NCI-H1105 treated with DMSO at 0.1 percent for 48 hours (cell line): ENCODE results near the gene MYO1E.
"Not testable (repeated sequence)": the region's sequence is repeated elsewhere in the genome, so short reads cannot be mapped to it uniquely, and the experiment has no call there.

Experiments used
- DNase-seq: peaks from one replicate; lab custom pipeline; 2025; lab: John Stamatoyannopoulos, UW

The MYO1E gene

GRCh38 chr15:59133929-59134427, 238.7 kb downstream of the MYO1E start:
- DNase-seq, result no peak

DNA sequence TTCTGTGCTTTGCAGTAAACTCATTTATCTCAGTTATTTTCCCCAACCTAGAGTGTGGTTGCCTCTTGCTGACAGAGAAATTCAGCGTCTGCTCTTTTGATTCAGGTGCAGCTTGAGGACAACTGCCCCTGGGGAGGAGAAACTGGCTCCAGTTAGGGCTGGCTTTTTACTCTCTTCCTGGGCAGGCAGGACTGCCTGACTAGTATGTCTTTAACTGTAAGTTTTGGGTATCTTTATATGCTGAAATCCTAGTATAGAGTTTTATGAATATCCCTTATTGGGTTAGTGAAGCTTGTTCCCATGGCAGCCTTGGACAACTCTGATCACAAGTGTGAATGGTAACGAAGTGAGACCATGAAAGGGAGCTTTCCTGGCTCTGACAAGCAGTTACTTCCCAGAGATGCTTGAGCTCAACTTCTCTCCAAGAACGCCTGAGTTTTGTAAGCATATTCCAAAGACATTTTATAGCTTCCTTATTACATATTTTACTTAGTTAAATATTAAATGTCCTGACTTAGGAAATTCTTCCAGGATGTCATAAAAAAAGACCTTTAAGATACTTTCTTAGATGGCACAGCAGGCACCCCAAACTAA, 240.6 kb downstream of the MYO1E start:
- DNase-seq, result no peak

GRCh38 chr15:59131456-59131855, 241.2 kb downstream of the MYO1E start:
- no peak for DNase-seq

GRCh38 chr15:59127255-59127654, 245.4 kb downstream of the MYO1E start:
- not testable (repeated sequence) for DNase-seq

DNA sequence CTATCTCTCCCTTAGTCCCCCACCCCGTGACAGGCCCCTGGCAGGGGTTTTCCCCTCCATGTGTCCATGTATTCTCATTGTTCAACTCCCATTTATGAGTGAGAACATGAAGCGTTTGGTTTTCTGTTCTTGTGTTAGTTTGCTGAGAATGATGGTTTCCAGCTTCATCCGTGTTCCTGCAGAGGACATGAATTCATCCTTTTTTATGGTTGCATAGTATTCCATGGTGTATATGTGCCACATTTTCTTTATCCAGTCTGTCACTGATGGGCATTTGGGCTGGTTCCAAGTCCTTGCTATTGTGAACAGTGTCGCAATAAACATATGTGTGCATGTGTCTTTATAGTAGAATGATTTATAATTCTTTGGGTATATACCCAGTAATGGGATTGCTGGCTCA, 247.0 kb downstream of the MYO1E start:
- not testable (repeated sequence) for DNase-seq

- DNase-seq, result no peak
Observed at GRCh38 chr15:59124261-59124660, 248.4 kb downstream of the MYO1E start.

DNA sequence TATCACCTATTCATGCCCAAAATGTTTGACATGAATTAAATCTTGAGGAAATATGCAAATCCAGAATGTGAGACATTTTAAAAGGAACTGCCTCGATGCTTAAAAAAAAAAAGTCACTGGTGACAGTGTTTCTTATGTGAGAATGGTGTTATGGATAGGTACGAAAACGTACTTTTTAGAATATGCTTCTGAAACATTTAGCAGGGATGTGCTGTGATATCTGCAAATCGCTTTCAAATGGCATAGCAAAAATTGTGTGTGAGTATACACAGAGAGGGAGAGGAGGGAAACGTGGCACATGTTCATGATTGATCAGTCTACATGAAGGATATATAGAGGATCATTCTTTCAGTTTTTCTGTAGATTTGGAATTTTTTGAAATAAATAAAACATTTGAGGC, 251.7 kb downstream of the MYO1E start:
- no peak for DNase-seq

GRCh38 chr15:59119625-59120024, 253.0 kb downstream of the MYO1E start:
- DNase-seq, result no peak

GRCh38 chr15:59116771-59117170, 255.9 kb downstream of the MYO1E start:
- DNase-seq, result no peak

GRCh38 chr15:59116141-59116540, 256.5 kb downstream of the MYO1E start:
- no peak for DNase-seq

DNA sequence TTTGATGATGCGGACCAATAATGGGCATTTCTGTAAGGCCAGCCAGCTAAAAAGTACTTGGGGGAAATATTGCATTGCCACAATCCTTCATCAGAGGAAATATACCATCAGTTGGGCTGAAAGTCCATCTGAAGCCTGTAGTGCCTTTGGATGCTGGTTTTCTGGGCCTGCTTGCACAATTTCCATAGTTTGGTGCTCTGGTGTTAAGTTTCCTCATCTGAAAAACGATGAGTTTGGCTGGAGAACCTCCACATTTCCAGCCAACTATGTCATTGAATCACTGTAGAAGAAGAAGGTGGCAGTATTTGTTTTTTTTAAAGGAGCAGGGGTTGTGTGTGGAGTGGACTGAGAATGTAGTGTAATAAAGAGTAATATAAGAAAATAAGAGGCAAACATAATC, 257.6 kb downstream of the MYO1E start:
- DNase-seq, result no peak

DNA sequence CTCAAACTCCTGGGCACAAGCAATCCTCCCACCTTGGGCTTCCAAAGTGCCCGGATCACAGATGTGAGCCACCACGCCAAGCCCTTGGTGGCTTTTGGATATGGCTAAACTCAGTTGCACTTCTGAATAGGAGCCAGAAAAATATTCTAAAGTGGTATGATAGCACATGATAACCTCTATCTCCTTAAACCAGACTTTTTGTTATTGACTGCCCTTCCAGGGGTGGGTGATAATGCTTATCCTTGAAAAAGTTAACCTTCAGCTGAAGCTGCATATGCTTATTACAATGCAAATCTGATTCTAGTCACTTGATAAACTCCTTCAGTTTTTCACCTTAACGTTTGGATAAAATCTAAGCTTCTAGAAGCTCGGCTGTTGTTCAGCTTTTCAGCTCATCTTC, 261.4 kb downstream of the MYO1E start:
- no peak for DNase-seq

- no peak for DNase-seq
Observed at GRCh38 chr15:59105854-59106253, 266.8 kb downstream of the MYO1E start.

DNA sequence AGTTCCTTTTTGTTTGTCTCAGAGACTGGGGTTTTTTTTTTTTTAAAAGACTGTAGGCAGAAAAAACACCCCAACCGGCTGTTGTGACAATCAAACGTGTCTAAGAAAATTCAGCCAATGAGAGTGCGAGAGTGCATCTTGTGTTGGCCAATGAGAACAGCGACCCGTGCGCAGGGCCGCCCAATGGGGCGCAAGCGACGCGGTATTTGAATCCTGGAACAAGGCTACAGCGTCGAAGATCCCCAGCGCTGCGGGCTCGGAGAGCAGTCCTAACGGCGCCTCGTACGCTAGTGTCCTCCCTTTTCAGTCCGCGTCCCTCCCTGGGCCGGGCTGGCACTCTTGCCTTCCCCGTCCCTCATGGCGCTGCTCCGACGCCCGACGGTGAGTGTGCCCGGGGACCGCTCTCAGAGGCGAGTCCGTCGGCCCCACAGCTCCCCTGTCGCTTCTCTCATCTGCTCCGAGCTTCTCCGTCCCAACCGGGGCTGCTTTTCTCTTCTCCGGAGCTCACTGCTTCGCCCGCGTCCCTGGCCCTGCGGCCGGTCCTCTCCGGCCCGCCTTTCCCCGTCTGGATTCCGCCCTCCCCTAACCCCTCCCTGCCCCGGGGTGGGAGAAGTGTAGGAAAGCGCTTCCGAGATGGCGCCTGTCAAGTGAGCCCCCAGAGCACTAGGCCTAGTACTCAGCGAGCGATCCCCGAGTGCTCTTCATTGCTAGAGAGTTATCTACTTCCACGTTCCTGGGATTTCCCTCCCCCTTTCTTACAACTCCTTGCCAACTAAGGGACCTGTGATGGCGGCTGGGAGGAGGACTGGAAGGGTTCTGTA, 267.5 kb downstream of the MYO1E start, which contains the start of gene CCNB2:
TSS of gene CCNB2 (plus strand) at position 235 of the 821 bp plus-strand sequence. CDS start at position 358, 123 bp downstream.
- DNase-seq, result peak; percentile 98

DNA sequence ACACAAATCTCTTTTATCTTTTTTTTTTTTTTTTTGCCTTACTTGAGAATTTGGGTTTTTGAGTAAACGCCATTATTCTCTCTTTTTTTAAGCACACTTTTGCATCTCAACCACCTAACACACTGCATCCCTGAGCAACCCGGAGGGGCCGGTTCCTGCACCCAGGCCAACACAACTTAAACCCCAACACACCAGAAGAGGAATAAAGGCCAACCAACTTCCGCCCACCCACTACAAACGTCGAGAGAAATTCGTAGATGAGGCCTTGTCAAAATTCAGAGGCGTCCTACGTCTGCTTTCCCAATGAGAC, 268.1 kb downstream of the MYO1E start:
- no peak for DNase-seq

- no peak for DNase-seq
Observed at GRCh38 chr15:59099162-59099685, 273.4 kb downstream of the MYO1E start.

DNA sequence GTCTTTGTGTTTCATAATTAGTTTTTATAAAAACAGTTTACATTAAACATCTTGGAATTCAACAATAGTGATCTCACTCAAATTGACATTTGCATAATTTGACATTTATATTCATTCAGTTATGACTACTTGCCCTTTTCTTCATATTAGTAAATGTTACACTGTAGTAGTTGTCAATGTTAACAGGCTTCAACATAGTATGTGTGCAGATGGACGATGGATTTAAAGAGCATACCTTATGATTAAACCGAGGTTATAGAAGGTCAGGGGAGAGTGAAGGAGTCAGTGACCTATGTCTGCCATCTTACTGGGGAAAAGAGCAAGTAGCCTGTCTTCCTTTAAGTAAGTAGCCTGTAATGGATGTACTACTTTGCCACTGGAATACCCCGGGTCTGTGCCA, 276.2 kb downstream of the MYO1E start:
- no peak for DNase-seq

- DNase-seq, result no peak
Observed at GRCh38 chr15:59094077-59094476, 278.6 kb downstream of the MYO1E start.

DNA sequence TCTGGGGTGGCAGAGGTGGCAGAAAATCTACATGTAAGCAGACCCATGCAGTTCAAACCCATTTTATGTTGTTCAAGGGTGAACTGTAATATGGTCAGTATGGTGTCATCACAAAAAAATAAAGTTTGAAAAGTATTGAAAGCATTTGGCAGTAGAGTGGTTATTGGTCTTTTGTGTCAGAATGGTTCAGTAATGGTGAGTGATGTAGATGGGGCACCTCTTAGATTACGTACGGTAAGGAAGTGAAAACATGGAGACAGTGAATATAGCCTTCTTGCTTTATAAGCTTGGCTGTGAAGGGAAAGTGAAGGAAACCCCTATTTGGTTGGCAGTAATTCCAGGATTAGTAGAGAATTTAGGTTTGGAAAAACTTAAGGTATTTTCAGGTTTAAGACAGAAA, 284.9 kb downstream of the MYO1E start:
- DNase-seq, result no peak
